D721Med (cell line): ENCODE data around the gene CD320.
A peak's percentile ranks its signal among the peaks of the same experiment; 100 is the strongest.
"Not testable (repeated sequence)": the region's sequence is repeated elsewhere in the genome, so short reads cannot be mapped to it uniquely, and the experiment has no call there.

Experiments
- DNase-seq: peaks from one replicate; pipeline ENCODE4 v3.0.0; 2011; ENCODE audit warnings: low spot score; ENCODE audit not compliant: insufficient read length
- FAIRE-seq: peaks from 2 replicates; lab custom pipeline; 2011; peaks lifted over from hg19 to GRCh38; lab: Jason Lieb, UNC
- TF ChIP-seq, protein P1 (sequence below): IDR thresholded peaks from 2 replicates; pipeline ENCODE4 v1.5.1; 2012; ENCODE audit warnings: mild to moderate bottlenecking, control low read depth; ENCODE audit not compliant: insufficient read depth; ENCODE audit errors: missing control alignments

CD320 gene

DNA sequence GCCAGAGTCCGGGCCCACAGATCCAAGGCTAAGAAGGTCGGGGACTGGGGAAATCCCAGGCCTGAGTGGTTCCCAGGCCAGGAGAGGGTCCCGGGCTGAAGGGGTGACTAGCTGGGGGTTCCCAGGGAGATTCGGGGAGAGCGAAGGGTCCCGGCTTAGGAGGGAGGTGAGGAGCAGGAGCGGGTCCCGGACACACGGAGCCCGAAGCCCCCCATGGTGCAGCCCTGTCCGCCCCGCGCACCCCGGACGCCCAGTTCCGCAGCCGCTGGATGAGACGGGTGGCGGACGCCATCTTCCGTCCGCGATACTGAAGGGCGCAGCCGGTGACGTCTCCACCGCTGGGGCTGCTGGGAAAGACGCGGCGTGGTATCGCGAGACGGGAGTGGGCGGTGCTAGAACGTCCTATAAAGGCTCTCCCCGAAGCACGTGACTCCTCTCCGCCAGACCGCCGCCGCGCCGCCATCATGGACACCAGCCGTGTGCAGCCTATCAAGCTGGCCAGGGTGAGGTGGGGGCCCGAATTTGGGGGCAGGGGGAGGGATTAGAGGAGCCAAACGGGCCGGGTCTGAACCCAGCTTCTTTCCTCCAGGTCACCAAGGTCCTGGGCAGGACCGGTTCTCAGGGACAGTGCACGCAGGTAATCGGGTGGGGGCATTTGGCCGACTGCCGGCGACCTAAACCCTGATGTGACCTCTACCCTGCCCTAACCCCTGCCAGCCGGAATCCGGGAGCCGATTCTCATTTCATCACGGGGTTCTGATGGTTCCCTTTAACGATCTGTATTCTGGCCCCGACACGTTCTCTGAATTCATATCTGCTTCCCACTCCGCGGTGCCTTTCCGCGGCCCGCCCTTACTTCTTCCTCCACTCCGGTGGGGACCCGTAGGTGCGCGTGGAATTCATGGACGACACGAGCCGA is 13.2 kb upstream of the CD320 start, which contains the start of the genes NDUFA7 and RPS28:
NDUFA7 (minus strand) TSS at position 309 of the 919 bp plus-strand sequence; CDS start at position 292, 17 bp downstream.
RPS28 (plus strand) TSS at position 430 of the 919 bp plus-strand sequence; CDS start at position 465, 35 bp downstream.
- TF ChIP-seq, protein P1, sequence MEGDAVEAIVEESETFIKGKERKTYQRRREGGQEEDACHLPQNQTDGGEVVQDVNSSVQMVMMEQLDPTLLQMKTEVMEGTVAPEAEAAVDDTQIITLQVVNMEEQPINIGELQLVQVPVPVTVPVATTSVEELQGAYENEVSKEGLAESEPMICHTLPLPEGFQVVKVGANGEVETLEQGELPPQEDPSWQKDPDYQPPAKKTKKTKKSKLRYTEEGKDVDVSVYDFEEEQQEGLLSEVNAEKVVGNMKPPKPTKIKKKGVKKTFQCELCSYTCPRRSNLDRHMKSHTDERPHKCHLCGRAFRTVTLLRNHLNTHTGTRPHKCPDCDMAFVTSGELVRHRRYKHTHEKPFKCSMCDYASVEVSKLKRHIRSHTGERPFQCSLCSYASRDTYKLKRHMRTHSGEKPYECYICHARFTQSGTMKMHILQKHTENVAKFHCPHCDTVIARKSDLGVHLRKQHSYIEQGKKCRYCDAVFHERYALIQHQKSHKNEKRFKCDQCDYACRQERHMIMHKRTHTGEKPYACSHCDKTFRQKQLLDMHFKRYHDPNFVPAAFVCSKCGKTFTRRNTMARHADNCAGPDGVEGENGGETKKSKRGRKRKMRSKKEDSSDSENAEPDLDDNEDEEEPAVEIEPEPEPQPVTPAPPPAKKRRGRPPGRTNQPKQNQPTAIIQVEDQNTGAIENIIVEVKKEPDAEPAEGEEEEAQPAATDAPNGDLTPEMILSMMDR = peak; percentile 32
- no peak for FAIRE-seq
- peak; percentile 90 for DNase-seq

DNA sequence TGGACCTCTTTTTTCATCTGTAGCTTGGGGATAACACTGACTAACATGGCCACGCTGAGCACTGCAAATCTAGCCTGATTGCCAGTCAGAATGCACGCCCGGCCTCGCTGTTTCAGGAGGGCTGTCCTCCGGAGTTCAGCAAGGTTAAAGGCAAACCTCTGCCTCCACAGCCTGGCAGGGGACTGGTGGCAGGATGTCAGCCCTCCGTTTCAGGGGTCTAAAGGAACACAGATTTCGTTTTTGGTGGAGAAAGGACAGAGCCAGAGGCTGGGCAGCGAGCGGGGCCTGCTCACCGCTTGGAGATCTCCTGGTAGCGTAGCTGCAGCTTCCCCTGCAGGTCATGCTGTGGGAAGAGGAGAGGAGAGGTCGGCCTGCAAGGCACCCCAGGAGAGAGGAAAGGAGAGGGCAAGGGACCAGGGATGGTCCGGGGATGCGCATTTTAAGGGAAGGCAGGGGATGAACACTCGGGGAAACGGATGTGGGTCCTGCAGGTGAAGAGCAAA is 12.5 kb upstream of the CD320 start:
- TF ChIP-seq, protein P1 = no peak
- no peak for FAIRE-seq
- DNase-seq = no peak

DNA sequence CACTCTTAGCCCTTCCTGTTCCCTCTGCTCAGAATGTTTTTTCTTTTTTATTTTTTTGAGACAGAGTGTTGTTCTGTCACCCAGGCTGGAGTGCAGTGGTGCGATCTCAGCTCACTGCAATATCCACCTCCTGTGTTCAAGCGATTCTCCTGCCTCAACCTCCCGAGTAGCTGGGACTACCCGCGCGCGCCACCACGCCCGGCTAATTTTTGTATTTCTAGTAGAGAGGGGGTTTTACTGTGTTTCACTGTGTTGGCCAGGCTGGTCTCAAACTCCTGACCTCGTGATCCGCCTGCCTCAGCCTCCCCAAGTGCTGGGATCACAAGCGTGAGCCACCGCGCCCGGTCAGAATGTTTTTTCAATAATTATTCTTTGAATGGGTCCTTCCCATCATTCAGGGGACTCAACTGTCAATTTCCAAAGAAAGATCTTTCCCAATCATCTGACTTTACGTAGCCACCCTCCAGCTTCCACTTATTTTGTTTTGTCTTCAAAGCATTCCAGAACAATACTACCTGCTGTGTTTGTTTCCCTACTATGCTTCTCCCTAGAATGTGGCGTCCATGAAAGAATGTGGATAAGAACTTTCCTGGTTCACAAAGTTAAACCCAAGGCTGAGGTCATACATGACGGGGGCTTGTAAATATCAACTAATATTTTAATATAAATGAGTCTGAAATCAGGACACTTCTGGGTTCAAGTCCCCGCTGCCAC is 11.8 kb upstream of the CD320 start:
- no peak for FAIRE-seq
- TF ChIP-seq, protein P1 = no peak
- DNase-seq = no peak

DNA sequence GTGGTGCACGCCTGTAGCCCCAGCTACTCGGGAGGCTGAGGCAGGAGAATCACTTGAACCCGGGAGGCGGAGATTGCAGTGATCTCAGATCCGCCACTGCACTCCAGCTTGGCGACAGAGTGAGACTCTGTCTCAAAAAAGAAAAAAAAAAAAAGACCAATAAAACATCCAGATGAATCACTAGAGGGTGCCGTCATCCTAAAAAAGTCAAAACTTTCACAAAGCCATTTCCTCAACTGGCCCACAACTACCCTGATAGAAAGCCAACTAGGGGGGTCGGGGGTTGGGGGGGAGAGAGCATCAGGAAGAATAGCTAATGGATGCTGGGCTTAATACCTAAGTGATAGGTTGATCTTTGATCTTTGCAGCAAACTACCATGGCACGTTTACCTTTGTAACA is 10.7 kb upstream of the CD320 start:
- not testable (repeated sequence) for DNase-seq, FAIRE-seq
- TF ChIP-seq, protein P1 = peak; percentile 2

DNA sequence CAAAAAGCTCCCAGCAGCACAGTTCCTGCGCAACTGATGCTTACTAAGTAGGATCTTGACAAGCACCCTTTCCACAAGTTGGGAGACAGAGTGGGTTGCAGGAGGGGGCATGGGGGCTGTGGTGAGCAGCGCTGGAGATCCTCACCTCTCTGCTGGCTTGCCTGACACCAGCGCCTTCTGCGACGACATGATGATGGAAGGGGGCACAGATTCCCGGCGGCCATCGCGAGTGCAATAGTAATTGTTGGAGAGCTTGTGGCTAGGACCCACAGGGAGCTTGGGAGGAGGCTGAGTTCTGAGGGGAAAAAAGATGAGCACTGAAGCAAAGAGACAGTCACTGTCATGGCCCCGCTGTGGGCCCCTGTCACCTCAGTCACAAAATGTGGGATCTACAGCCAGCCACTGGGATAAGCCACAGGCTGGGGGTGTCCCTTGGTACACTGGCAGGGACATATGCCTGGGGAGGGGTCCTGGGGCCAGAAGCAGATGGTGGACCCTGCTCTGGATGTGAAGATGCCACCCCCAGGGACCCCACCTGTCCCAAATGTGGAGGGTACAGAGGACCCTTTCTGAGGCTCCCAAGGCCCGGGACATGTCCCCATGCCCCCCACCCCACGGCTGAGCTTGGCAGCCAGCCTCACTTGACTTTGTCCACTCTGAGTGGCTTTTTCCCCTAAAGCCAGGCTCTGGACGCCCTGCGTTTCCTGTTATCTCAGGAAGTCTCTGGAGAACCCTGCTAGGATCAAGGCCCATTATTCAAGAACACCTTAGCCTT is 8.4 kb upstream of the CD320 start:
- no peak for FAIRE-seq
- no peak for DNase-seq
- TF ChIP-seq, protein P1 = no peak

DNA sequence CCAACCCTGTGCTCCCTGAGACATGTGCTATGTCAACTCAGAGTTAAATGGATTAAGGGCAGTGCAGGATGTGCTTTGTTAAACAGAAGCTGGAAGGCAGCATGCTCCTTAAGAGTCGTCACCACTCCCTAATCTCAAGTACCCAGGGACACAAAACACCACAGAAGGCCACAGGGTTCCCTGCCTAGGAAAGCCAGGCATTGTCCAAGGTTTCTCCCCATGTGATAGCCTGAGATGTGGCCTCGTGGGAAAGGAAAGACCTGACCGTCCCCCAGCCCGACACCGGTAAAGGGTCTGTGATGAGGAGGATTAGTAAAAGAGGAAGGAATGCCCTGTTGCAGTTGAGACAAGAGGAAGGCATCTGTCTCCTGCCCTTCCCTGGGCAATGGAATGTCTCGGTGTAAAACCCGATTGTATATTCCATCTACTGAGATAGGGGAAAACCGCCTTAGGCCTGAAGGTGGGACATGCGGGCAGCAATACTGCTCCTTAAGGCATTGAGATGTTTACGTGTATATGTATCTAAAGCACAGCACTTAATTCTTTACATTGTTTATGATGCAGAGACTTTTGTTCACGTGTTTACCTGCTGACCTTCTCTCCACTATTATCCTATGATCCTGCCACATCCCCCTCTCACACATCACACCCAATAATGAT is 7.0 kb upstream of the CD320 start:
- not testable (repeated sequence) for FAIRE-seq, DNase-seq
